Right renal cortex interstitium (tissue), 3 donors: ENCODE measurements around the gene RAB36. TPM values are rescaled to one million over a fixed set of nuclear protein-coding genes. Genes with fewer than 3 reads are reported as not detected.

Experiments
- DNase-seq, 3 donors: peaks; one replicate each; pipeline ENCODE4 v3.0.0-alpha.2; 2013; ENCODE audit warnings: low read depth in 3 of 3, low spot score in 2 of 3
- polyA plus RNA-seq, 3 donors: library from polyadenylated mRNA; unstranded; fragments of 120-200 nt; gene quantifications; one replicate each; pipeline ENCODE4 v1.2.1, GENCODE V29; 2013; ENCODE audit not compliant: insufficient read length in 3 of 3

Gene RAB36
- polyA plus RNA-seq, 3 donors = 14.5 to 15.9 (median 15.7) TPM

GRCh38 chr22:23178512-23179254, 33.4 kb downstream of the RAB36 start:
- no peak for DNase-seq

- DNase-seq = no peak
These were observed 34.4 kb downstream of the RAB36 start for GRCh38 chr22:23179381-23180299.

GRCh38 chr22:23180301-23180892, 35.1 kb downstream of the RAB36 start, which contains the start of gene BCR:
BCR (plus strand) TSS chr22:23180509; CDS start chr22:23180961, 452 bp downstream.
- DNase-seq = no peak

GRCh38 chr22:23180893-23181720, 35.8 kb downstream of the RAB36 start:
- DNase-seq = no peak

- DNase-seq = no peak
These were observed 36.5 kb downstream of the RAB36 start for GRCh38 chr22:23181721-23182308.

GRCh38 chr22:23182309-23183060, 37.2 kb downstream of the RAB36 start:
- no peak for DNase-seq

- DNase-seq = no peak
These were observed 37.9 kb downstream of the RAB36 start for GRCh38 chr22:23183061-23183698.

- DNase-seq = no peak
These were observed 39.0 kb downstream of the RAB36 start for GRCh38 chr22:23184100-23184763.

GRCh38 chr22:23184764-23185113, 39.5 kb downstream of the RAB36 start:
- no peak for DNase-seq

- DNase-seq = no peak
These were observed 41.9 kb downstream of the RAB36 start for GRCh38 chr22:23187211-23187610.

GRCh38 chr22:23187871-23188700, 42.8 kb downstream of the RAB36 start:
- DNase-seq = no peak

GRCh38 chr22:23190526-23190925, 45.2 kb downstream of the RAB36 start:
- DNase-seq = no peak

GRCh38 chr22:23192133-23192532, 46.9 kb downstream of the RAB36 start:
- DNase-seq = no peak

GRCh38 chr22:23192558-23192957, 47.3 kb downstream of the RAB36 start:
- DNase-seq = no peak

- DNase-seq = no peak
These were observed 48.0 kb downstream of the RAB36 start for GRCh38 chr22:23193196-23193827.

GRCh38 chr22:23193882-23194281, 48.6 kb downstream of the RAB36 start:
- no peak for DNase-seq

GRCh38 chr22:23196165-23196564, 50.9 kb downstream of the RAB36 start:
- DNase-seq = no peak
